SK-N-SH (cell line): ENCODE measurements around the gene CFAP47.

Experiments
- CHD2 ChIP-seq: fragments of 150-350 bp; IDR thresholded peaks from 2 replicates; pipeline ENCODE4 v1.6.1; 2018; ENCODE audit warnings: low read length; ENCODE audit not compliant: partially characterized antibody
- CTCF ChIP-seq: fragments of 200-600 bp; sonication (generic); IDR thresholded peaks from 2 replicates; pipeline ENCODE4 v1.6.1; 2017; ENCODE audit warnings: antibody characterized with exemption, mild to moderate bottlenecking, moderate library complexity
- EP300 ChIP-seq, 2 experiments: IDR thresholded peaks; 2 replicates each; pipeline versions ENCODE4 v1.4.0 to v1.6.1; 2012; ENCODE audit warnings: borderline replicate concordance in 1 of 2, low read depth in 1 of 2, low read length in 1 of 2
- POLR2AphosphoS5 ChIP-seq: IDR thresholded peaks from 2 replicates; pipeline ENCODE4 v1.6.1; 2012; ENCODE audit warnings: low read depth, low read length
- RAD21 ChIP-seq: IDR thresholded peaks from 2 replicates; pipeline ENCODE4 v1.6.1; 2012; ENCODE audit warnings: mild to moderate bottlenecking, low read length
- USF1 ChIP-seq: IDR thresholded peaks from 2 replicates; pipeline ENCODE4 v1.4.0; 2012; ENCODE audit warnings: low read depth, borderline replicate concordance
- USF2 ChIP-seq: fragments of 150-350 bp; IDR thresholded peaks from 2 replicates; pipeline ENCODE4 v1.6.1; 2017; ENCODE audit warnings: antibody characterized with exemption, low read length, low read depth, borderline replicate concordance

- TF ChIP-seq POLR2AphosphoS5 (no peak), CTCF (no peak), RAD21 (no peak), CHD2 (no peak), USF2 (no peak), EP300 (IDR thresholded peaks at IDR 0.05; ENCODE audit: borderline replicate concordance in 1 of 2, low read depth in 1 of 2, low read length in 1 of 2) (no peak), USF1 (no peak)
Observed at GRCh38 chrX:36198575-36198974, 279.0 kb downstream of the CFAP47 start.
